Immature natural killer cell (primary cell): ENCODE data around the gene ETV7. TPM values are rescaled to one million over a fixed set of nuclear protein-coding genes. Genes with fewer than 3 reads are reported as not detected.

ENCODE experiments used
- DNase-seq, 3 donors: peaks; one replicate each; pipeline ENCODE4 v3.0.0; 2022; ENCODE audit warnings: mixed read lengths in 1 of 3
- H3K27ac Mint-ChIP-seq, 6 donors: one replicate each; pipeline ENCODE4 v1.8.0; 2020; ENCODE audit warnings: mixed read lengths in 6 of 6, mild to moderate bottlenecking in 5 of 6, inconsistent platforms in 4 of 6, moderate library complexity in 3 of 6
- H3K27me3 Mint-ChIP-seq, 3 donors: one replicate each; pipeline ENCODE4 v1.8.0; 2020 to 2021; ENCODE audit warnings: low read depth in 3 of 3, mild to moderate bottlenecking in 3 of 3, mixed read lengths in 3 of 3, moderate library complexity in 3 of 3, inconsistent platforms in 1 of 3
- H3K36me3 Mint-ChIP-seq, 3 donors: one replicate each; pipeline ENCODE4 v1.8.0; 2020; ENCODE audit warnings: mixed read lengths in 3 of 3, inconsistent platforms in 2 of 3, mild to moderate bottlenecking in 2 of 3
- H3K4me1 Mint-ChIP-seq, 2 donors: one replicate each; pipeline ENCODE4 v1.8.0; 2020; ENCODE audit warnings: inconsistent platforms in 2 of 2, mild to moderate bottlenecking in 2 of 2, mixed read lengths in 2 of 2, moderate library complexity in 1 of 2
- H3K4me3 Mint-ChIP-seq, 5 donors: one replicate each; pipeline ENCODE4 v1.8.0; 2020; ENCODE audit warnings: mild to moderate bottlenecking in 5 of 5, mixed read lengths in 5 of 5, inconsistent platforms in 3 of 5, moderate library complexity in 3 of 5
- H3K9me3 Mint-ChIP-seq, 6 donors: one replicate each; pipeline ENCODE4 v1.8.0; 2020; ENCODE audit warnings: mild to moderate bottlenecking in 6 of 6, mixed read lengths in 6 of 6, inconsistent platforms in 4 of 6, moderate library complexity in 3 of 6
- polyA plus RNA-seq, 3 donors: library from polyadenylated mRNA; unstranded; fragments of 300-500 nt; fragmentation: Illumina TruSeq; gene quantifications; one replicate each; pipeline ENCODE4 v1.2.3, GENCODE V29; 2021

The ETV7 gene
- polyA plus RNA-seq, 3 donors from 2014 or later = 2.0 TPM; not detected in 2

DNA sequence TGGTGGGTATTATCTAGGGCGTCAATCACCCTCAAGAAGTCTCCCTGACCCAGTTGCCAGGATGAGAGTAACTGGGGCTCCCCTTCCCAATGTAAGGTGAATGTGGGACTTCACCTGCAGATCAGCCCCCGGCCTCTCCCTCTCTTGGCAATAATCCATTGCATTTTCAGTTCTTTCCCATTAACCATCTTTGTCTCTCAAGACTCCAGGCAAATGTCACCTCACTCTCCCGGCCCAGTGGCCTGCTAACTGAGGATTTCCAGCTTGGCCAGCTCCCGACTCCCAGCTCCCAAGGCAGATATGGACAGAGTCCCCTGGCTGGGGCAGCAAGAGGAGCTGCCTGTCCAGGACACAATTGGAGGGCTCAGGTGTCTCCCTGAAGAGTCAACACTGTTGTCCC lies 7.3 kb downstream of the ETV7 start:
- Mint-ChIP-seq H3K4me3 (no peak overlapping the region), H3K9me3 (no peaks in the 10 kb centered on the region), H3K27me3 (no peaks in the 10 kb centered on the region), H3K4me1 (no peaks in the 10 kb centered on the region), H3K36me3 (peaks cover 0 to 4% (median 3%) of the 10 kb centered on the region in 3 donors), H3K27ac (no peak overlapping the region)
- no peak for DNase-seq

GRCh38 chr6:36378936-36379335 lies 8.5 kb downstream of the ETV7 start:
- Mint-ChIP-seq H3K4me3 (no peak overlapping the region), H3K36me3 (peaks cover 0 to 4% (median 3%) of the 10 kb centered on the region in 3 donors), H3K27ac (peak overlapping the region in 1 of 6 donors; percentile 6), H3K27me3 (no peaks in the 10 kb centered on the region), H3K9me3 (no peaks in the 10 kb centered on the region), H3K4me1 (no peaks in the 10 kb centered on the region)
- DNase-seq = no peak

DNA sequence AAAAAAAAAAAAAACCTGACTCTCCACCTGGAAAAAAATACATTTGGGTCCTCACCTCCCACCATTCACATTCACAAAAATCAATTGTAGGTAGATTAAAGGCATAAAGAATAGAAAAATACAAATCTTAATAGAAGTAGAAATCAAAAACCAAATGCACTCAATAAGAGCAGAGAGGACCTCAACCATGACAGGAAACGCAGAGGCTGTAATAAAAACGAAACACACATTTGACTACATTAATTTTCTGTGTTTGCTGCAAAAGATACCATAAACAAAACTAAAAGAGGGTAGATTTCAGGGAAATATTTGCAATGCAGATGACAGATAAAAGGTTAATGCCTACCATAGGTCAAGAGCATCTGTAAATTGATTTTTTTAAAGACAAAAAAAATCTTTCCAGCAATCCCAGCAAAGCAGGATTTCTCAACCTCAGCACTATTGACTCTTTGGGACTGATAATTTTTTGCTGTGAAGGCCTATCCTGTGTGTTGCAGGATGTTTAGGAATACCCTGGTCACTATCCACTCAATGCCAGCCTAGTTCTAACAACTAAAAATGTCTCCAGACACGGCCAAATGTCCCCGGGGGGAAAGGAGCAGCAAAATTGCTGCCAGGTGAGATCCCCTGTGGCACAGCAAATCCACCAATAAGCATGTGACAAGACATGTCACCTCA lies 9.1 kb downstream of the ETV7 start:
- Mint-ChIP-seq H3K9me3 (no peaks in the 10 kb centered on the region), H3K27ac (peak overlapping the region in 1 of 6 donors; percentile 6), H3K27me3 (no peaks in the 10 kb centered on the region), H3K4me1 (no peaks in the 10 kb centered on the region), H3K4me3 (no peak overlapping the region), H3K36me3 (peaks cover 0 to 4% (median 3%) of the 10 kb centered on the region in 3 donors)
- no peak for DNase-seq

DNA sequence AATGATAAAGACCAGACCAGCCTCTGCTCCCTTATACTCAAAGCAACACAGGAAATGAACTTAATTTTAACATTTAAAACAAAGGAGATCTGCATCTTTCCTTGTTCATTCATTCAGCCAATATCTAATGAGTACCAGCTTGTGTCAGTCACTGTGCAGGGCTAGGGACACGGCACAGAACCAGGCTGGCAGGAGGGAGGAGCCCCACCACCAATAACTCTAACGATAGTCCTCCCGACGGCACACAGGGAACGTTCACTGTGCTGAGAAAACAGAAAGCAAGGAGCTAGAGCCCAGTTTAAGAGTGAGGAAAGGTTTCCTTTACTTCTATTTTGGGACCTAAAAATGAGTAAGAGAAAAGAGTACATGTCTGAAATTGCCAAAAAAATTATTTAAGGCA lies 9.9 kb downstream of the ETV7 start:
- Mint-ChIP-seq H3K27ac (no peak overlapping the region), H3K36me3 (peaks cover 0 to 4% (median 3%) of the 10 kb centered on the region in 3 donors), H3K4me3 (no peak overlapping the region), H3K27me3 (no peaks in the 10 kb centered on the region), H3K9me3 (no peaks in the 10 kb centered on the region), H3K4me1 (no peaks in the 10 kb centered on the region)
- DNase-seq = no peak

DNA sequence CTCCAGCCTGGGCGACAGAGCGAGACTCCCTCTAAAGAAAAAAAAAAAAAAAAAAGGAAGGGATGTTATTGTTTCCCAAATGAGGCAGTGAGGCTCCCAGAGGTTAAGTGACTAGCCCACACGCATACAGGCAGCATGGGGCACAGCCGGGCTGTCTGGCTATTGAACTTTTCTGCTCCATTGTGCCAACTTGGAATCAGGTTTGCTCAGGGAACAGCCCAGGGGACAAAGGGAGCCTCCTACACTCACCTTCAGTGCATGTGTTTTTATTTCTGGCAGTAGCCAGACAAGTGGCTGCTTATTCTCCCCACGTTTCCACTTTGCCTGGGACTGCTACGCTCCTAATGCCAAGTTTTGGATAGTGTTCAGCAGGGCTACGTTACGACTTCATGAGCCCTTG lies 10.7 kb downstream of the ETV7 start:
- Mint-ChIP-seq H3K27ac (no peak overlapping the region), H3K4me1 (no peaks in the 10 kb centered on the region), H3K4me3 (no peak overlapping the region), H3K36me3 (peaks cover 0 to 4% (median 3%) of the 10 kb centered on the region in 3 donors), H3K27me3 (peaks cover 0 to 2% (median 0%) of the 10 kb centered on the region in 3 donors), H3K9me3 (no peaks in the 10 kb centered on the region)
- no peak for DNase-seq

DNA sequence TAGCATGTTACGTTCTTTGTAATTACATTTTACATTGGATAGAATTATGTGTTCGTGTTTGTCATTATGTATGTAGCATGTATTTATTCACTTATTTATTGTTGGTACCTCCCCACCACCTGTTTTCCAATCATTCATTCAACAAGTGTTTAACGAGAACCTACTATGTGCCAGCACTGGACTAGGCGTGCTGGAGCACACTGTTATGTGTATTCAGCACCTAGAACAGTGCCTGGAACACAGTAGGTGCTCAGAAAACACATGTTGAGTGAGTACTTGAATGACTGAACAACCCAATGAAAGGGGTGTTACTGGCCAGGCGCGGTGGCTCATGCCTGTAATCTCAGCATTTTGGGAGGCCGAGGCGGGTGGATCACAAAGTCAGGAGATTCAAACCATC lies 11.3 kb downstream of the ETV7 start:
- DNase-seq = no peak
- no peak overlapping the region for H3K27ac Mint-ChIP-seq
- peaks cover 0 to 4% (median 3%) of the 10 kb centered on the region in 3 donors for H3K36me3 Mint-ChIP-seq
- no peak overlapping the region for H3K4me3 Mint-ChIP-seq
- no peaks in the 10 kb centered on the region for H3K4me1 Mint-ChIP-seq
- H3K9me3 Mint-ChIP-seq = no peaks in the 10 kb centered on the region
- H3K27me3 Mint-ChIP-seq = peaks cover 0 to 3% (median 0%) of the 10 kb centered on the region in 3 donors

DNA sequence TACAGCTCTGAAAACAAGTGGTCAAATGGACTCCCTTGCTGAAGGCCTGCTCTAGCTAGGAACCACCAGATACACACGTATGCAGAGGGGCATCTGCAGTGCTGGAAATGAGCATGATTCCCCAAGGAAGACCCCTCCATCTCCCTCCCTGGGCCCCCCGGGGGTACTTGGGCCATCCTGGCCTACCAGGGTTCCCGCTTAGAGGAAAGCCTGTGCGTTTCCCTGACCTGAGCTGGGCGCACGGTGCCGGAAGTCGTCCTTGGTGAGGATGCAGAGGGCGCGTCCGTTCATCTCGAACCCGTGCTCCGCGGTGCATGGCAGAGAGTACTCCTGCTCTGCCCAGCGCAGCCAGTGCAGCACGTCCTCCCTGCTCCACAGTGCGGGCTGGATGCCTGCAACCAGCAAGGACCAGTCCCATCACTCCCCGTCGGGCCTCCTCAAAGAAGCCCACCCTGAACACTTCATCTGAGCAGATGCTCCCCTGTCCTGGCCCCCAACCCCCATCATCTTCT lies 11.8 kb downstream of the ETV7 start:
- peaks cover 0 to 5% (median 3%) of the 10 kb centered on the region in 3 donors for H3K36me3 Mint-ChIP-seq
- H3K27me3 Mint-ChIP-seq = peaks cover 0 to 3% (median 0%) of the 10 kb centered on the region in 3 donors
- DNase-seq = no peak
- no peaks in the 10 kb centered on the region for H3K4me1 Mint-ChIP-seq
- no peak overlapping the region for H3K27ac Mint-ChIP-seq
- no peaks in the 10 kb centered on the region for H3K9me3 Mint-ChIP-seq
- H3K4me3 Mint-ChIP-seq = no peak overlapping the region

DNA sequence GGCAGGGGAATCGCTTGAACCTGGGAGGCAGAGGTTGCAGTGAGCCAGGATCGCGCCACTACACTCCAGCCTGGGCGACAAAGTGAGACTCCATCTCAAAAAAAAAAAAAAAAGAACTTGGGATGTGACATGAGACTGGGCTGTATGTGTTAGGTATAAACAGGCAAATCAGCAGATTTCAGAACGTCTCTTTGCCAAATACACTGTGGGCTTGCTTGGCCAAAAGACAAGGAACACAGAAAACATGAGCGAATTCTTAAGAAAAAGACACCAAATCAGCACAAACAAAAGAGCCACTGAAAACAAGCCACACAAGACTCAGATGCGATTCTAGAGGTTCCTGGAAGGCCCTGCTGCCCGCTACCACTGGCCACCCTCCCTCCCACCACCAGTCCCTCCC lies 12.5 kb downstream of the ETV7 start:
- Mint-ChIP-seq H3K4me1 (no peaks in the 10 kb centered on the region), H3K27ac (no peak overlapping the region), H3K27me3 (peaks cover 0 to 3% (median 0%) of the 10 kb centered on the region in 3 donors), H3K4me3 (no peak overlapping the region), H3K36me3 (peaks cover 0 to 9% (median 3%) of the 10 kb centered on the region in 3 donors), H3K9me3 (no peaks in the 10 kb centered on the region)
- no peak for DNase-seq

- no peaks in the 10 kb centered on the region for H3K9me3 Mint-ChIP-seq
- H3K4me1 Mint-ChIP-seq = no peaks in the 10 kb centered on the region
- DNase-seq = no peak
- H3K27ac Mint-ChIP-seq = no peak overlapping the region
- H3K27me3 Mint-ChIP-seq = peaks cover 0 to 3% (median 0%) of the 10 kb centered on the region in 3 donors
- no peak overlapping the region for H3K4me3 Mint-ChIP-seq
- peaks cover 0 to 9% (median 3%) of the 10 kb centered on the region in 3 donors for H3K36me3 Mint-ChIP-seq
These were observed 13.3 kb downstream of the ETV7 start for GRCh38 chr6:36374194-36374593.

DNA sequence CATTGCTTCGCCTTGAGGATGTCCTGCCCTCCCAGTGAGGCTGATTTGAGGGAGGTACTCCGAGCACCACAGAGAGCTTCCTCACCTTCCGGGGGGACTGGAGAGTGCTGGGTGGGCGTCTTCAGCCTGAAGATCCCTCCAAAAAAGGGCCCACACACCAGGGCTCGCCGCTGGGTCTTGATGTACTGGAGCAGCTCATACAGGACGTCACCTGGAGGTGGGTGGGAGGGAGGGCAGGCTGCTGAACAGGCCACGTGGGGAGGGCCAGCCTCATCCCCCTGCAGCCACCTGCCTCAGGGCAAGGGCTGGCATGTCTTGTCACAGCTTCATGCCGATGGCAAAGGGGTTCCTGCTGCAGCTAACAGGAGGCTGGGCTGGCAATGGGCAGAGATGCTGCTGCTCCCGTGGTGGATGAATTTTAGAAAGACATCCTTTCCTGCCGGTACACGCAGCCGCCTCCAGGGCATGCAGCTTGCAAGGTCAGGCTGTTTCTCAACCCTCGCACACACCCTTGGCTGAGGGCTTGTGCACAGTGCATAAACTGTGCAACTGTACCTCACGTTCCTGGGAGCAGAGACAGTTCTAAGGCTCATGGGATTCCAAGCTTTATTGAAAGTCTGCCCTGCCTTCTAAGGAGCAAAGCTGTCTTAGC lies 14.0 kb downstream of the ETV7 start:
- Mint-ChIP-seq H3K36me3 (peaks cover 0 to 9% (median 3%) of the 10 kb centered on the region in 3 donors), H3K4me3 (no peak overlapping the region), H3K27me3 (peaks cover 0 to 3% (median 0%) of the 10 kb centered on the region in 3 donors), H3K9me3 (no peaks in the 10 kb centered on the region), H3K27ac (no peak overlapping the region), H3K4me1 (no peaks in the 10 kb centered on the region)
- DNase-seq = no peak

DNA sequence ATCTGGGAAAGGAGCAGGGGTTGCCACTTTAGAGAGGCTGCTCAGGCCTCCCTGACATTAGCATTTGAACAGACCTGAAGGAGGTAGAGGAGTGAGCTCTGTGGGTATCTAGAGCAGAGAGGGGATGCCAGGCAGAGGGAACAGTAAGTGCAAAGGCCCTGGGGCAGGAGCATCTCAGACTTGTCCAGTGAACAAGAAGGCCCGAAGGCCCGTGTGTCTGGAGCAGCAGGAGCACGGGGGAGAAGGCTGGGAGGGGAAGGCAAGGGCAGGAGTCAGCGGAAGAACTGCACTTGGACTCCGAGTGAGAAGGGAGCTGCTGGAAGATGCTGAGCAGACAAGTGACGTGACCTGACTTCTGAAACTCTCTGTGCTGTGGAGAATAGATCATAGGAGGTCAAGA lies 15.4 kb downstream of the ETV7 start:
- DNase-seq = no peak
- no peak overlapping the region for H3K4me3 Mint-ChIP-seq
- H3K9me3 Mint-ChIP-seq = no peaks in the 10 kb centered on the region
- H3K27ac Mint-ChIP-seq = peak overlapping the region in 3 of 6 donors; percentile 44 to 59 (median 50)
- H3K27me3 Mint-ChIP-seq = peaks cover 0 to 3% (median 0%) of the 10 kb centered on the region in 3 donors
- no peaks in the 10 kb centered on the region for H3K4me1 Mint-ChIP-seq
- peaks cover 0 to 9% (median 3%) of the 10 kb centered on the region in 3 donors for H3K36me3 Mint-ChIP-seq

DNA sequence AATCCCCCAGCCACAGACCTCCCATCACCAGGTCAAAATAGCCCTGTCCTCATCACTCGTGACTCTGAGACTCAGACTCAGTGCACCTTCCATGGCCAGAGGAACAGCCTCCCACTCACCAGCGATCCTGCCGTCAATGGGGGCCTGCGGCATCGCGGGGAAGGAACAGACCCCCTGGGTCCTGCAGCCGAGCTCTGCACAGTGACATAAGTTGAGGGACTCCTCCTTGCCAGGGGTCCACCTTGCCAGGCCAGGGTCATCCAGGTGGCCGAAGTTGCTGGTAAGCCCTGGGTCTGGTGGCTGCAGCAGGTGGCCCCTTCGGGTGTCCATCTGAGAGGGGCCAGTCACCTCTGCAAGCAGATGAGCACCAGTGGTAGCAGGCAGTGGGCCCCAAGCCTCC lies 16.3 kb downstream of the ETV7 start:
- Mint-ChIP-seq H3K36me3 (peaks cover 0 to 6% (median 3%) of the 10 kb centered on the region in 3 donors), H3K27me3 (peaks cover 0 to 3% (median 0%) of the 10 kb centered on the region in 3 donors), H3K4me3 (no peak overlapping the region), H3K9me3 (no peaks in the 10 kb centered on the region), H3K4me1 (no peaks in the 10 kb centered on the region), H3K27ac (no peak overlapping the region)
- DNase-seq = no peak

- H3K4me3 Mint-ChIP-seq = no peak overlapping the region
- no peaks in the 10 kb centered on the region for H3K4me1 Mint-ChIP-seq
- no peak for DNase-seq
- no peaks in the 10 kb centered on the region for H3K9me3 Mint-ChIP-seq
- H3K36me3 Mint-ChIP-seq = peaks cover 0 to 5% (median 3%) of the 10 kb centered on the region in 3 donors
- no peak overlapping the region for H3K27ac Mint-ChIP-seq
- H3K27me3 Mint-ChIP-seq = peaks cover 0 to 3% (median 0%) of the 10 kb centered on the region in 3 donors
These were observed 16.8 kb downstream of the ETV7 start for GRCh38 chr6:36370638-36371037.
